ENCODE results near the gene STRIP1.

STRIP1 gene, protein sequence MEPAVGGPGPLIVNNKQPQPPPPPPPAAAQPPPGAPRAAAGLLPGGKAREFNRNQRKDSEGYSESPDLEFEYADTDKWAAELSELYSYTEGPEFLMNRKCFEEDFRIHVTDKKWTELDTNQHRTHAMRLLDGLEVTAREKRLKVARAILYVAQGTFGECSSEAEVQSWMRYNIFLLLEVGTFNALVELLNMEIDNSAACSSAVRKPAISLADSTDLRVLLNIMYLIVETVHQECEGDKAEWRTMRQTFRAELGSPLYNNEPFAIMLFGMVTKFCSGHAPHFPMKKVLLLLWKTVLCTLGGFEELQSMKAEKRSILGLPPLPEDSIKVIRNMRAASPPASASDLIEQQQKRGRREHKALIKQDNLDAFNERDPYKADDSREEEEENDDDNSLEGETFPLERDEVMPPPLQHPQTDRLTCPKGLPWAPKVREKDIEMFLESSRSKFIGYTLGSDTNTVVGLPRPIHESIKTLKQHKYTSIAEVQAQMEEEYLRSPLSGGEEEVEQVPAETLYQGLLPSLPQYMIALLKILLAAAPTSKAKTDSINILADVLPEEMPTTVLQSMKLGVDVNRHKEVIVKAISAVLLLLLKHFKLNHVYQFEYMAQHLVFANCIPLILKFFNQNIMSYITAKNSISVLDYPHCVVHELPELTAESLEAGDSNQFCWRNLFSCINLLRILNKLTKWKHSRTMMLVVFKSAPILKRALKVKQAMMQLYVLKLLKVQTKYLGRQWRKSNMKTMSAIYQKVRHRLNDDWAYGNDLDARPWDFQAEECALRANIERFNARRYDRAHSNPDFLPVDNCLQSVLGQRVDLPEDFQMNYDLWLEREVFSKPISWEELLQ

GRCh38 chr1:110034451-110035235, at the start of gene STRIP1:
Gene STRIP1 (plus strand): TSS chr1:110034624. CDS start chr1:110034638, 14 bp downstream.
- H3K4me3 Mint-ChIP-seq: peak within 1 kb of the TSS; percentile 93 to 100 (median 99)
- peaks cover 19% of the 10 kb centered on the region for H3K4me1 Mint-ChIP-seq
- H3K36me3 Mint-ChIP-seq (ENCODE audit: low read depth): peaks cover 21% of the 10 kb centered on the region
- no peak for TF ChIP-seq CTCF (IDR thresholded peaks at IDR 0.05; ENCODE audit: unreplicated experiment in 3 of 3)
- H3K27me3 Mint-ChIP-seq (ENCODE audit: low read depth): peaks cover 5% of the 10 kb centered on the region
- H3K9me3 Mint-ChIP-seq: no peaks in the 10 kb centered on the region
- H3K27ac Mint-ChIP-seq: peak within 1 kb of the TSS; percentile 87 to 96 (median 94)

DNA sequence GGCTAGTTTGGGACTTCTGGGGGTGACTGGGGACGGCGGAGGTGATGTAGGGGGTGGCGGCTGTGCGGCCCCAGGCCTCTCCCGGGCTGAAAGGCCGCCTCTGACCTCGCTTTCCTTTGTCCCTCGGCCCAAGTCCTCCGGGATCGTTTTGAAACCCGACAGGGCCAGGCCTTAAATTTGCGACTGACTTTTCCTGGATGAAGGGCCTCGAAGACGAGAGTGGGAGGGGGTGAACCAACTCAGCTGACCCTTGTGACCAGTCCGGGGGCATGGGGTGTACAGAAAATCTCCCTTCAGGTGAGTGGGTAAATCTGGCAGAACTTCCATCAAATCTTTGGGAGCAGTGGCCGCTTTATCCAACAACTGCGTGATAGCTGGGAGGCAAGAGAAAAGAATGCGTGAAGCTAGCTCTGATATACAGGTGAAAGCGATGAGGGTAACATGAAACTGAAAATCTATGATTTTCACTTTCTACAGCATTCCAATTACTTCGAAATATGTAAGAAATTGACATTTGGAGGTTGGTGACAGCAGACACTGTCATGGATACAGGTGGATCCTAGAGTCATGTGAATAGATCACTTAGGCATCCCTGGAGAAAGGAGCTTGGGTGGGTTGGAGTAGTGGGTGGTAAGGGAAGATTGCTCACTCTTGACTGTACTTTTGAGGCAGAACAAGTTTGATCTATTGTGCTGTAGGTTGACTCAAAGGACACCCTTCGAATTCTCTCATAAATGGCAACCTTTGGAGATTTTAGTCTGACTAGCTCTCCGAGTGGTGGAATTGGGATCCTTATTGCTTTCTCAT, 49.0 kb upstream of the STRIP1 start:
- Mint-ChIP-seq H3K4me3 (peak overlapping the region; percentile 96 to 99 (median 99)), H3K27me3 (ENCODE audit: low read depth) (peaks cover 9% of the 10 kb centered on the region), H3K9me3 (no peaks in the 10 kb centered on the region), H3K27ac (peak overlapping the region; percentile 92 to 99 (median 96)), H3K4me1 (peaks cover 50% of the 10 kb centered on the region), H3K36me3 (ENCODE audit: low read depth) (peaks cover 24% of the 10 kb centered on the region)
- no peak for TF ChIP-seq CTCF (IDR thresholded peaks at IDR 0.05; ENCODE audit: unreplicated experiment in 3 of 3)

- Mint-ChIP-seq H3K4me3 (peak overlapping the region; percentile 96 to 99 (median 99)), H3K4me1 (peaks cover 54% of the 10 kb centered on the region), H3K9me3 (no peaks in the 10 kb centered on the region), H3K27ac (peak overlapping the region; percentile 92 to 99 (median 96)), H3K36me3 (ENCODE audit: low read depth) (peaks cover 28% of the 10 kb centered on the region), H3K27me3 (ENCODE audit: low read depth) (peaks cover 5% of the 10 kb centered on the region)
- no peak for TF ChIP-seq CTCF (IDR thresholded peaks at IDR 0.05; ENCODE audit: unreplicated experiment in 3 of 3)
Observed at GRCh38 chr1:109986054-109986444, 48.4 kb upstream of the STRIP1 start.

GRCh38 chr1:109988349-109988914, 46.0 kb upstream of the STRIP1 start:
- H3K27me3 Mint-ChIP-seq (ENCODE audit: low read depth): peaks cover 3% of the 10 kb centered on the region
- peaks cover 57% of the 10 kb centered on the region for H3K4me1 Mint-ChIP-seq
- no peaks in the 10 kb centered on the region for H3K9me3 Mint-ChIP-seq
- H3K36me3 Mint-ChIP-seq (ENCODE audit: low read depth): peaks cover 35% of the 10 kb centered on the region
- H3K4me3 Mint-ChIP-seq: peak overlapping the region; percentile 4 to 47 (median 28)
- TF ChIP-seq CTCF (IDR thresholded peaks at IDR 0.05; ENCODE audit: unreplicated experiment in 3 of 3): no peak
- H3K27ac Mint-ChIP-seq: no peak overlapping the region
